ENCODE results near the gene GDF7.

DNA sequence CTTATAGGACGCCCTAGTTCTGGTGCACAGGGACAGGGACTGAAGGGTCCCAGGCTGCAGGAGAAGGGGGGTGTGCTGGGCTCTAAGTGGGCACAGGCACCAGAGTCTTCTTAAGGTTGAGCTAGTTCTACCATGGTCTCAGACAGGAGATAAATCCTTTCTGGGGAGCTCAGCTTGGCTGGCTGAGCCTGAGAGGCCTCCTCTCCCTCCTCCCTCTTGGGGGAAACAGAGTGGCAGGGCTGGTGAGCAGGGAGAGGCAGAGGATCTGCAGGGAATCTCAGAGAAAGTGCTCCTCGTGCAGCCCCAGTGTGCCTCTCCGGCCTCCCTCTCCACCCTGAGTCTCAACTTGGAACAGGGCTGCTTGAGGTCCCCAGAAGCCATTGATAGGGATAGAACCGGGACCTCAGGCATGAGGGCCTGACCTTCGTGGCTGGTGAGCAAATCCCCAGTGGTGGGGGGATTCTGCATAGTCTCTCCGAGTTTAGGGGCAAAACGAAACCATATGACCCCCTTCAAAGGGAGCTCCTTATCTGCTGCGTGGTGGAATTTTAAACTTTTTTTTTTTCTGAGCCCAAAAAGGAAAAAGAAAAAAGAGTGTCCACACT lies 2.0 kb downstream of the GDF7 start:
- TF ChIP-seq POLR2A (IDR thresholded peaks at IDR 0.05) = no peak
- TF ChIP-seq, protein P1, sequence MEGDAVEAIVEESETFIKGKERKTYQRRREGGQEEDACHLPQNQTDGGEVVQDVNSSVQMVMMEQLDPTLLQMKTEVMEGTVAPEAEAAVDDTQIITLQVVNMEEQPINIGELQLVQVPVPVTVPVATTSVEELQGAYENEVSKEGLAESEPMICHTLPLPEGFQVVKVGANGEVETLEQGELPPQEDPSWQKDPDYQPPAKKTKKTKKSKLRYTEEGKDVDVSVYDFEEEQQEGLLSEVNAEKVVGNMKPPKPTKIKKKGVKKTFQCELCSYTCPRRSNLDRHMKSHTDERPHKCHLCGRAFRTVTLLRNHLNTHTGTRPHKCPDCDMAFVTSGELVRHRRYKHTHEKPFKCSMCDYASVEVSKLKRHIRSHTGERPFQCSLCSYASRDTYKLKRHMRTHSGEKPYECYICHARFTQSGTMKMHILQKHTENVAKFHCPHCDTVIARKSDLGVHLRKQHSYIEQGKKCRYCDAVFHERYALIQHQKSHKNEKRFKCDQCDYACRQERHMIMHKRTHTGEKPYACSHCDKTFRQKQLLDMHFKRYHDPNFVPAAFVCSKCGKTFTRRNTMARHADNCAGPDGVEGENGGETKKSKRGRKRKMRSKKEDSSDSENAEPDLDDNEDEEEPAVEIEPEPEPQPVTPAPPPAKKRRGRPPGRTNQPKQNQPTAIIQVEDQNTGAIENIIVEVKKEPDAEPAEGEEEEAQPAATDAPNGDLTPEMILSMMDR (IDR thresholded peaks at IDR 0.05 in 8 of 11, conservative IDR thresholded peaks at IDR 0.05 in 3 of 11) = no peak
- no peak for TF ChIP-seq POLR2AphosphoS5 (IDR thresholded peaks at IDR 0.05)
